Fibroblast of lung (primary cell): ENCODE data around the gene OR10H3. TPM values are rescaled to one million over a fixed set of nuclear protein-coding genes. Genes with fewer than 3 reads are reported as not detected.

ENCODE experiments used
- DNase-seq, 2 donors: peaks; one replicate each; pipeline versions ENCODE4 v3.0.0 to v3.0.0-alpha.2; 2010; ENCODE audit warnings: low read depth in 2 of 2
- H2AFZ ChIP-seq: 2 replicates; pipeline ENCODE4 v1.5.1; 2012; ENCODE audit warnings: low read length, control low read depth, inconsistent platforms
- H3K27ac ChIP-seq: 2 replicates; pipeline ENCODE4 v1.5.1; 2011; ENCODE audit warnings: low read length, control low read depth; ENCODE audit not compliant: insufficient read depth
- H3K27me3 ChIP-seq: 2 replicates; pipeline ENCODE4 v1.5.1; 2011; ENCODE audit warnings: mild to moderate bottlenecking, low read length; ENCODE audit not compliant: control insufficient read depth, insufficient read depth
- H3K36me3 ChIP-seq: 2 replicates; pipeline ENCODE4 v1.5.1; 2011; ENCODE audit warnings: low read length; ENCODE audit not compliant: control insufficient read depth, insufficient read depth
- H3K4me1 ChIP-seq: 2 replicates; pipeline ENCODE4 v1.5.1; 2011; ENCODE audit warnings: low read length; ENCODE audit not compliant: control insufficient read depth, insufficient read depth; ENCODE audit errors: extremely low read depth
- H3K4me2 ChIP-seq: 2 replicates; pipeline ENCODE4 v1.5.1; 2011; ENCODE audit warnings: low read length, control low read depth; ENCODE audit not compliant: insufficient read depth; ENCODE audit errors: extremely low read depth
- H3K4me3 ChIP-seq, 4 experiments: fragments of 200-600 bp in 1 of 4; sonication (generic) in 1 of 4; replicated peaks in 1 of 4; 2 replicates each; pipeline ENCODE4 v1.5.1; 2011 to 2016; ENCODE audit warnings: low read length in 4 of 4, low read depth in 3 of 4, mild to moderate bottlenecking in 3 of 4, control low read depth in 2 of 4, inconsistent platforms in 1 of 4, mixed read lengths in 1 of 4; ENCODE audit not compliant: insufficient read depth in 1 of 4; ENCODE audit errors: control extremely low read depth in 1 of 4
- H3K79me2 ChIP-seq: 2 replicates; pipeline ENCODE4 v1.5.1; 2012; ENCODE audit warnings: mild to moderate bottlenecking, low read length, inconsistent platforms; ENCODE audit not compliant: control insufficient read depth, insufficient read depth
- H3K9ac ChIP-seq: 2 replicates; pipeline ENCODE4 v1.5.1; 2011; ENCODE audit warnings: mild to moderate bottlenecking, low read length, control low read depth; ENCODE audit not compliant: insufficient read depth
- H3K9me3 ChIP-seq: 2 replicates; pipeline ENCODE4 v1.5.1; 2012; ENCODE audit warnings: low read depth, low read length; ENCODE audit not compliant: control insufficient read depth, insufficient read depth
- H4K20me1 ChIP-seq: 2 replicates; pipeline ENCODE4 v1.5.1; 2011; ENCODE audit warnings: low read length; ENCODE audit not compliant: control insufficient read depth, insufficient read depth; ENCODE audit errors: extremely low read depth
- EZH2 ChIP-seq: IDR thresholded peaks from 2 replicates; pipeline ENCODE4 v1.5.1; 2012; ENCODE audit warnings: low read length, control low read depth, mild to moderate bottlenecking; ENCODE audit errors: missing control alignments
- polyA plus RNA-seq, 2 donors: library from polyadenylated mRNA; depleted of rRNA in 1 of 2; stranded (reverse) in 1 of 2; unstranded in 1 of 2; fragments of >200 nt; gene quantifications; 2 replicates each; pipeline ENCODE4 v1.2.1, GENCODE V29; 2011 to 2012; ENCODE audit warnings: missing spikeins in 1 of 2
- total RNA-seq: library from RNA; depleted of rRNA; stranded (reverse); fragments of >200 nt; gene quantifications from 2 replicates; pipeline ENCODE4 v1.2.1, GENCODE V29; 2014
- TF ChIP-seq, protein P1 (sequence below), 2 donors: IDR thresholded peaks in 1 of 2; conservative IDR thresholded peaks in 1 of 2; 1 replicate in 1 of 2; 2 replicates in 1 of 2; pipeline ENCODE4 v1.5.1; 2011 to 2012; ENCODE audit warnings: low read length in 2 of 2, control low read depth in 1 of 2, inconsistent platforms in 1 of 2, low read depth in 1 of 2, mild to moderate bottlenecking in 1 of 2

The OR10H3 gene
- total and polyA plus RNA-seq, 2 donors (not counting 1 experiment from before 2014, with no cell fraction given): not detected

DNA sequence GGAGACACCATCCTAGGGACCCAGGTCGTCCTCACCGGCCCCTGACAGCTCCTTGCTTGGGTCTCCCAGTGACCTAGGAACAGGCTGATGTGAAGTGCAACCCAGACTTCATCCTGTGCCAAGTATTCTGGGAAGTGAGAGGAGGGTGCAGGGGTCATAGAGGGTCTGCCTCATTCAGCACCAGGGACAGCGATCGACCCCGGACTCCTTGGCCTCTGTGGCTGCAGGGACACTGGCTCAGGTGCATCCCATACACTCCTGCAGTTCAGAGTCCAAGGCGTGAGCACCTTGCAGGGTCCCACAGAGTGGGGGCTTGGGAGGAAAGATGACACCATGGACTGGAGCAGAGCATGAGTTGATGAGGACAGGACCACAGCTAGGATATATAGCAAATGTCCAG is 20.0 kb upstream of the OR10H3 start:
- Histone ChIP-seq H3K9me3 (no peaks in the 10 kb centered on the region), H3K27me3 (no peaks in the 10 kb centered on the region), H2AFZ (no peak overlapping the region), H3K4me3 (no peak overlapping the region), H3K4me2 (no peak overlapping the region), H3K27ac (no peak overlapping the region), H4K20me1 (peaks cover 2% of the 10 kb centered on the region), H3K79me2 (no peaks in the 10 kb centered on the region), H3K4me1 (no peaks in the 10 kb centered on the region), H3K9ac (no peak overlapping the region), H3K36me3 (no peaks in the 10 kb centered on the region)
- no peak for TF ChIP-seq EZH2
- TF ChIP-seq, protein P1, sequence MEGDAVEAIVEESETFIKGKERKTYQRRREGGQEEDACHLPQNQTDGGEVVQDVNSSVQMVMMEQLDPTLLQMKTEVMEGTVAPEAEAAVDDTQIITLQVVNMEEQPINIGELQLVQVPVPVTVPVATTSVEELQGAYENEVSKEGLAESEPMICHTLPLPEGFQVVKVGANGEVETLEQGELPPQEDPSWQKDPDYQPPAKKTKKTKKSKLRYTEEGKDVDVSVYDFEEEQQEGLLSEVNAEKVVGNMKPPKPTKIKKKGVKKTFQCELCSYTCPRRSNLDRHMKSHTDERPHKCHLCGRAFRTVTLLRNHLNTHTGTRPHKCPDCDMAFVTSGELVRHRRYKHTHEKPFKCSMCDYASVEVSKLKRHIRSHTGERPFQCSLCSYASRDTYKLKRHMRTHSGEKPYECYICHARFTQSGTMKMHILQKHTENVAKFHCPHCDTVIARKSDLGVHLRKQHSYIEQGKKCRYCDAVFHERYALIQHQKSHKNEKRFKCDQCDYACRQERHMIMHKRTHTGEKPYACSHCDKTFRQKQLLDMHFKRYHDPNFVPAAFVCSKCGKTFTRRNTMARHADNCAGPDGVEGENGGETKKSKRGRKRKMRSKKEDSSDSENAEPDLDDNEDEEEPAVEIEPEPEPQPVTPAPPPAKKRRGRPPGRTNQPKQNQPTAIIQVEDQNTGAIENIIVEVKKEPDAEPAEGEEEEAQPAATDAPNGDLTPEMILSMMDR (conservative IDR thresholded peaks at IDR 0.05 in 1 of 2, IDR thresholded peaks at IDR 0.05 in 1 of 2; ENCODE audit: low read depth in 1 of 2, low read length in 2 of 2): no peak
- no peak for DNase-seq

DNA sequence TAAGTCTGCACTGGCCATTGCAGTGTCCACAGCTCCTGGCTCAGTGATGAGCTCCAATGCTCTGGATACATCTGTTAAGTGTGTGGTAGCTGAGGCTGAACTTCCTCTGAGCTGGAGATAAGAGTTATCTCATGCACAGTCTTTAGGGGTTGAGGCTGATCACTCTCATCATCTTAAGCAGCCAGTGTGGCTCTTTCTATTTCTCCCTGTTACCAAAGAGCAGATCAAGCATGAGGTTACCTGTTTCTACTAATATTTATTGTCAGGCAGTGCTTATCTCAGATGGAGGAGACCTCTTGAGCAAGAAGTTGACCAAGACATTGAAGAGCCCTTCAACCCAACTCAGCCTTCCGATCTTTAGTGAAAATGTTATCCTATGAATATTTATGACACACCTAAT is 16.5 kb upstream of the OR10H3 start:
- H3K4me3 ChIP-seq: no peak overlapping the region
- no peak overlapping the region for H2AFZ ChIP-seq
- no peak overlapping the region for H3K4me2 ChIP-seq
- H3K36me3 ChIP-seq: no peaks in the 10 kb centered on the region
- no peak overlapping the region for H3K9ac ChIP-seq
- no peaks in the 10 kb centered on the region for H3K27me3 ChIP-seq
- peaks cover 2% of the 10 kb centered on the region for H4K20me1 ChIP-seq
- H3K4me1 ChIP-seq: no peaks in the 10 kb centered on the region
- H3K27ac ChIP-seq: no peak overlapping the region
- no peaks in the 10 kb centered on the region for H3K79me2 ChIP-seq
- no peaks in the 10 kb centered on the region for H3K9me3 ChIP-seq
- TF ChIP-seq, protein P1 (conservative IDR thresholded peaks at IDR 0.05 in 1 of 2, IDR thresholded peaks at IDR 0.05 in 1 of 2; ENCODE audit: low read depth in 1 of 2, low read length in 2 of 2): no peak
- no peak for TF ChIP-seq EZH2
- DNase-seq: no peak

DNA sequence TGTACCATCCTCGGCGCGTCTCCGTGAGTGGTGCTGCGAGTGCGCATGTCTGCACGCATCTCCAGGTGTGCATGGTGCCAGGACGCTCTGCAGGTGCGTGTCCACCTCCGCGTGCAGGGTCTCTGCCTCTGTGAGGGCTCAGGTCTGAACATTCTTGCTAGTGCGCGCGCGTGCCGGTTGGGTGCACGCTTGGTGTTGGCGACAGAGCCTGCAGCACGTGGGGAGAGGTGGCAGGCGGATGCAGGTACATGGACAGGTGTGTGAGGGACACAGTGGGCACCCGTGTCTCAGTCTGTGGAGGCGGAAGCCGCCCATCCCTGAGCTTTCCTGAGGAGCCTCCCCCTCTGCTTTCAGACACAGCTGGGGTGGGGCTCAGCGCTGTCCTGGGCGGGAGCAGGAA is 14.8 kb upstream of the OR10H3 start:
- no peak overlapping the region for H3K9ac ChIP-seq
- H3K4me3 ChIP-seq: no peak overlapping the region
- H3K9me3 ChIP-seq: no peaks in the 10 kb centered on the region
- H2AFZ ChIP-seq: no peak overlapping the region
- H3K79me2 ChIP-seq: no peaks in the 10 kb centered on the region
- DNase-seq: no peak
- H3K27ac ChIP-seq: no peak overlapping the region
- H3K4me1 ChIP-seq: no peaks in the 10 kb centered on the region
- no peak overlapping the region for H3K4me2 ChIP-seq
- no peaks in the 10 kb centered on the region for H4K20me1 ChIP-seq
- no peak for TF ChIP-seq EZH2
- TF ChIP-seq, protein P1 (conservative IDR thresholded peaks at IDR 0.05 in 1 of 2, IDR thresholded peaks at IDR 0.05 in 1 of 2; ENCODE audit: low read depth in 1 of 2, low read length in 2 of 2): no peak
- no peaks in the 10 kb centered on the region for H3K36me3 ChIP-seq
- no peaks in the 10 kb centered on the region for H3K27me3 ChIP-seq
